HCT116 (cell line): Measurements from ENCODE around the gene SF3A2. TPM values are rescaled to one million over a fixed set of nuclear protein-coding genes. Genes with fewer than 3 reads are reported as not detected.

Source experiments
- ATAC-seq: fragments of 200-7000 bp; cut with Tn5 transposase; 2 replicates; pipeline ENCODE4 v1.9.1; 2020; ENCODE audit warnings: mild to moderate bottlenecking, moderate library complexity
- BruUV-seq: library from RNA; stranded (reverse); fragments of 400-500 nt; replicated peaks from 2 replicates; lab custom pipeline; 2021; lab: Mats Ljungman, UMichigan
- CTCF ChIA-PET: fragments of 300-600 bp; sonication (Branson Sonifier 250); formaldehyde crosslinking; loops from one replicate; lab custom pipeline; 2021; ENCODE audit warnings: antibody characterized with exemption; lab: Charles Lee
- POLR2A ChIA-PET: fragments of 300-600, 350-600 bp; sonication (Branson Sonifier 250); formaldehyde crosslinking; loops from one replicate; lab custom pipeline; 2021; ENCODE audit warnings: antibody characterized with exemption; lab: Charles Lee
- RAD21 ChIA-PET, 2 experiments: fragments of 300-600 bp; sonication (Branson Sonifier 250); formaldehyde crosslinking; loops; one replicate each; lab custom pipeline; 2023; ENCODE audit warnings: low total read pairs in 2 of 2; ENCODE audit not compliant: uncharacterized antibody in 2 of 2, unreplicated experiment in 2 of 2, low non-redundant PET in 1 of 2; lab: Charles Lee
- DNase-seq: peaks from one replicate; pipeline ENCODE4 v3.0.0-alpha.2; 2010; ENCODE audit warnings: low read depth, low spot score
- H2AFZ ChIP-seq: fragments of 200-600 bp; shearing (Covaris generic), sonication (generic); 2 replicates; pipeline ENCODE4 v1.6.1; 2017; ENCODE audit warnings: low read depth, mixed run types, mixed read lengths, antibody characterized with exemption, low read length; ENCODE audit not compliant: poor library complexity, severe bottlenecking
- H3K27ac ChIP-seq: 2 replicates; pipeline ENCODE4 v1.5.1; 2012; ENCODE audit warnings: low read depth, low read length
- H3K27me3 ChIP-seq: fragments of 200-600 bp; sonication (generic); 2 replicates; pipeline ENCODE4 v1.6.1; 2016; ENCODE audit warnings: mixed run types, low read length, mixed read lengths; ENCODE audit not compliant: insufficient read depth
- H3K36me3 ChIP-seq, 2 experiments: fragments of 200-500 bp in 1 of 2; fragments of 200-600 bp in 1 of 2; sonication (Bioruptor generic) in 1 of 2; sonication (generic) in 1 of 2; 2 replicates each; pipeline versions ENCODE4 v1.5.1 to v1.6.1; 2014 to 2016; ENCODE audit warnings: low read length in 2 of 2, inconsistent platforms in 1 of 2, mixed read lengths in 1 of 2, mixed run types in 1 of 2; ENCODE audit not compliant: insufficient read depth in 2 of 2, control insufficient read depth in 1 of 2
- H3K4me1 ChIP-seq, 2 experiments: fragments of 200-600 bp in 1 of 2; sonication (generic) in 1 of 2; 2 replicates each; pipeline versions ENCODE4 v1.5.1 to v1.6.1; 2012 to 2017; ENCODE audit warnings: low read length in 2 of 2, inconsistent platforms in 1 of 2, mild to moderate bottlenecking in 1 of 2, mixed read lengths in 1 of 2, mixed run types in 1 of 2, moderate library complexity in 1 of 2; ENCODE audit not compliant: insufficient read depth in 2 of 2, control insufficient read depth in 1 of 2
- H3K4me2 ChIP-seq: fragments of 200-600 bp; sonication (generic); 2 replicates; pipeline ENCODE4 v1.6.1; 2017; ENCODE audit warnings: mixed run types, low read length, mixed read lengths
- H3K4me3 ChIP-seq, 2 experiments: fragments of 200-600 bp in 1 of 2; sonication (generic) in 1 of 2; replicated peaks in 1 of 2; 2 replicates each; pipeline ENCODE4 v1.5.1; 2011 to 2016; ENCODE audit warnings: low read length in 2 of 2, control low read depth in 1 of 2, low read depth in 1 of 2, mild to moderate bottlenecking in 1 of 2, mixed read lengths in 1 of 2, mixed run types in 1 of 2
- H3K79me2 ChIP-seq: fragments of 200-600 bp; sonication (generic); 2 replicates; pipeline ENCODE4 v1.6.1; 2017; ENCODE audit warnings: mild to moderate bottlenecking, mixed run types, low read length, moderate library complexity, mixed read lengths; ENCODE audit not compliant: insufficient read depth
- H3K9ac ChIP-seq: fragments of 200-600 bp; sonication (generic); 2 replicates; pipeline ENCODE4 v1.6.1; 2016; ENCODE audit warnings: low read length, mixed read lengths
- H3K9me2 ChIP-seq: fragments of 200-600 bp; sonication (generic), shearing (Covaris generic); 2 replicates; pipeline ENCODE4 v1.6.1; 2017; ENCODE audit warnings: mixed run types, mild to moderate bottlenecking, moderate library complexity; ENCODE audit not compliant: insufficient read depth
- H3K9me3 ChIP-seq, 2 experiments: fragments of 200-500 bp in 1 of 2; fragments of 200-600 bp in 1 of 2; sonication (Bioruptor generic) in 1 of 2; sonication (generic) in 1 of 2; 2 replicates each; pipeline ENCODE4 v1.6.1; 2014 to 2017; ENCODE audit warnings: low read length in 2 of 2, mixed read lengths in 2 of 2, inconsistent platforms in 1 of 2, low read depth in 1 of 2, mild to moderate bottlenecking in 1 of 2, mixed run types in 1 of 2, moderate library complexity in 1 of 2; ENCODE audit not compliant: control insufficient read depth in 1 of 2, insufficient read depth in 1 of 2
- H4K20me1 ChIP-seq: fragments of 200-600 bp; sonication (generic), shearing (Covaris generic); 2 replicates; pipeline ENCODE4 v1.6.1; 2017; ENCODE audit warnings: mixed run types, mild to moderate bottlenecking, moderate library complexity; ENCODE audit not compliant: insufficient read depth
- CBX3 ChIP-seq: IDR thresholded peaks from 2 replicates; pipeline ENCODE4 v1.6.1; 2012; ENCODE audit warnings: low read depth
- EGR1 ChIP-seq: IDR thresholded peaks from 2 replicates; pipeline ENCODE4 v1.6.1; 2012; ENCODE audit warnings: low read depth
- EZH2 ChIP-seq: fragments of 200-600 bp; sonication (generic); IDR thresholded peaks from 2 replicates; pipeline ENCODE4 v1.6.1; 2017; ENCODE audit warnings: antibody characterized with exemption, mixed run types
- EZH2phosphoT487 ChIP-seq: fragments of 200-600 bp; IDR thresholded peaks from 2 replicates; pipeline ENCODE4 v1.6.1; 2018; ENCODE audit warnings: antibody characterized with exemption, borderline replicate concordance
- JUND ChIP-seq: IDR thresholded peaks from 2 replicates; pipeline ENCODE4 v1.6.1; 2012
- POLR2AphosphoS5 ChIP-seq: IDR thresholded peaks from 2 replicates; pipeline ENCODE4 v1.6.1; 2011; ENCODE audit warnings: mild to moderate bottlenecking, low read depth, low read length, moderate library complexity
- RAD21 ChIP-seq: IDR thresholded peaks from 2 replicates; pipeline ENCODE4 v1.6.1; 2012; ENCODE audit warnings: low read depth, mild to moderate bottlenecking
- SP1 ChIP-seq: IDR thresholded peaks from 2 replicates; pipeline ENCODE4 v1.6.1; 2012; ENCODE audit warnings: low read depth
- SRF ChIP-seq: IDR thresholded peaks from 2 replicates; pipeline ENCODE4 v1.6.1; 2012; ENCODE audit warnings: low read depth
- ZNF274 ChIP-seq: fragments of 200-500 bp; sonication (Bioruptor generic); IDR thresholded peaks from 2 replicates; pipeline ENCODE4 v1.6.1; 2014; ENCODE audit warnings: mild to moderate bottlenecking, low read depth, low read length, inconsistent platforms
- intact Hi-C: fragments of 100-400 bp; cut with micrococcal nuclease; formaldehyde crosslinking; loops from 2 replicates; pipeline ENCODE4 v1.10.0; 2022
- total RNA-seq: library from RNA; stranded (reverse); gene quantifications from one replicate; pipeline ENCODE4 v1.2.1, GENCODE V29; 2021; ENCODE audit not compliant: unreplicated experiment
- TF ChIP-seq, protein P1 (sequence below): IDR thresholded peaks from 2 replicates; pipeline ENCODE4 v1.6.1; 2012
- TF ChIP-seq, protein P2 (sequence below): IDR thresholded peaks from 2 replicates; pipeline ENCODE4 v1.6.1; 2011; ENCODE audit warnings: mild to moderate bottlenecking, low read length, moderate library complexity; ENCODE audit not compliant: insufficient replicate concordance; ENCODE audit errors: extremely low read depth

The SF3A2 gene
- total RNA-seq, 1 experiment from 2014 or later, result 166 TPM

DNA sequence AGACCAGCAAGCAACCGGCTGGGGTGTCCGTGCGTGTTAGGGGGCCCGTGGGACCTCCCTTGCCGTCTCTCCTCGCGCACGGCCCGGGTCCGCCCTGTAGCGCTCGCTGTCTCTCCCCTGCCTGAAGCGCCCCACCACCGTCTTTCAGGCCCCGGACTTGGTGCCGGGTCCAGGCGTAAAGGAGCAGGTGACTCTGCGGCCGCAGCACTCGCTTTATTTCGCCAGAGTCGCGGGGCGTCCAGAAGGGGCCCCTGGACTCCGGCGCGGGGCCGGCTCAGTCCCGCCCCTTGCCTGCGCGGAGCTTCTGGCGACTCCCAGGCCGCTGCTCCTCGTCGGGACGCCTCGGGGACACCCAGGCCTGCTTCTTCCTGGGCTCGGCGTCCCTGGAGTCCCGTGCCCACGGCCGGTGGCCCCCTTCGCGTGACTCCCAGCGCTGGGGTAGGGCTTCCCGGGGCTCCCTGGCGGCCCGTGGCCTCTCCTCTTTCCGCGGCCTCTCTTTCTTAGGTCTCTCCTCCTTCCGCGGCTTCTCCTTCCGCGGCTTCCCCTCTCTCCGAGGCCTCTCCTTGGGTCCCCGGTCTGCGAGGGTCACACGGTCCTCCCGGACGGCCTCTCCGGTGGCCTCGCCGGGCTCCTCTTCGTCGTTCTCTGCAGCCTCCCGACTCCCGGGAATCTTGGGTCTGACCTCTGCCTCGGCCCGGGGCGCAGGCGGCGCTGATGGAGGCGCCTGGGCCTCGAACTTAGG, 15.6 kb downstream of the SF3A2 start:
- intact Hi-C loops, result no loop called here
- Histone ChIP-seq H3K4me1 (0 out of 4 replicates have a peak, but pooled peaks cover 0 to 2% of the 10 kb centered on the region in 2 experiments), H3K27me3 (no peaks in the 10 kb centered on the region), H3K9me2 (no peaks in the 10 kb centered on the region), H4K20me1 (no peaks in the 10 kb centered on the region), H3K36me3 (peaks cover 5 to 6% of the 10 kb centered on the region in 2 experiments; a peak in 3 of 4 replicates), H3K4me2 (no peak overlapping the region), H3K9me3 (no peaks in the 10 kb centered on the region), H2AFZ (no peak overlapping the region), H3K4me3 (no peak overlapping the region), H3K79me2 (no peaks in the 10 kb centered on the region), H3K9ac (no peak overlapping the region), H3K27ac (no peak overlapping the region)
- RAD21 ChIA-PET, result no interaction called here
- ATAC-seq (no peak), DNase-seq (no peak)
- POLR2A ChIA-PET, result no interaction called here
- no TSS peak for BruUV-seq
- CTCF ChIA-PET, result no interaction called here
- TF ChIP-seq ZNF274, result no peak
- TF ChIP-seq EZH2phosphoT487, result no peak
- TF ChIP-seq, protein P1, sequence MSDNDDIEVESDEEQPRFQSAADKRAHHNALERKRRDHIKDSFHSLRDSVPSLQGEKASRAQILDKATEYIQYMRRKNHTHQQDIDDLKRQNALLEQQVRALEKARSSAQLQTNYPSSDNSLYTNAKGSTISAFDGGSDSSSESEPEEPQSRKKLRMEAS, result no peak
- TF ChIP-seq EZH2, result no peak
- TF ChIP-seq POLR2AphosphoS5, result no peak
- no peak for TF ChIP-seq JUND
- no peak for TF ChIP-seq CBX3
- TF ChIP-seq EGR1, result no peak
- no peak for TF ChIP-seq SRF
- TF ChIP-seq RAD21, result no peak
- TF ChIP-seq SP1, result no peak
- TF ChIP-seq, protein P2, sequence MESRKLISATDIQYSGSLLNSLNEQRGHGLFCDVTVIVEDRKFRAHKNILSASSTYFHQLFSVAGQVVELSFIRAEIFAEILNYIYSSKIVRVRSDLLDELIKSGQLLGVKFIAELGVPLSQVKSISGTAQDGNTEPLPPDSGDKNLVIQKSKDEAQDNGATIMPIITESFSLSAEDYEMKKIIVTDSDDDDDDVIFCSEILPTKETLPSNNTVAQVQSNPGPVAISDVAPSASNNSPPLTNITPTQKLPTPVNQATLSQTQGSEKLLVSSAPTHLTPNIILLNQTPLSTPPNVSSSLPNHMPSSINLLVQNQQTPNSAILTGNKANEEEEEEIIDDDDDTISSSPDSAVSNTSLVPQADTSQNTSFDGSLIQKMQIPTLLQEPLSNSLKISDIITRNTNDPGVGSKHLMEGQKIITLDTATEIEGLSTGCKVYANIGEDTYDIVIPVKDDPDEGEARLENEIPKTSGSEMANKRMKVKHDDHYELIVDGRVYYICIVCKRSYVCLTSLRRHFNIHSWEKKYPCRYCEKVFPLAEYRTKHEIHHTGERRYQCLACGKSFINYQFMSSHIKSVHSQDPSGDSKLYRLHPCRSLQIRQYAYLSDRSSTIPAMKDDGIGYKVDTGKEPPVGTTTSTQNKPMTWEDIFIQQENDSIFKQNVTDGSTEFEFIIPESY, result no peak
